RWPE2 (cell line): ENCODE data around the gene CRYZL1.
A peak's percentile ranks its signal among the peaks of the same experiment; 100 is the strongest.

Experiments used
- ATAC-seq: fragments of 200-7000 bp; cut with Tn5 transposase; 3 replicates; pipeline ENCODE4 v1.9.1; 2021; ENCODE audit warnings: low read depth
- DNase-seq: peaks from one replicate; pipeline ENCODE4 v3.0.0-alpha.2; 2020; ENCODE audit warnings: low spot score
- H3K27ac ChIP-seq: fragments of 450-650 bp; 2 replicates; pipeline ENCODE4 v1.5.1; 2017; ENCODE audit warnings: mild to moderate bottlenecking; ENCODE audit not compliant: poor library complexity, severe bottlenecking
- H3K27me3 ChIP-seq: fragments of 250-450 bp; sonication (Bioruptor Pico); 2 replicates; pipeline ENCODE4 v1.5.1; 2021; ENCODE audit warnings: mild to moderate bottlenecking, moderate library complexity; ENCODE audit not compliant: insufficient read depth, poor library complexity, severe bottlenecking
- H3K36me3 ChIP-seq: fragments of 250-450 bp; sonication (Bioruptor Pico); 2 replicates; pipeline ENCODE4 v1.5.1; 2020; ENCODE audit warnings: low read depth, mild to moderate bottlenecking, moderate library complexity
- H3K4me1 ChIP-seq: fragments of 250-450 bp; sonication (Bioruptor Pico); 2 replicates; pipeline ENCODE4 v1.5.1; 2021; ENCODE audit warnings: mild to moderate bottlenecking, moderate library complexity; ENCODE audit not compliant: insufficient read depth, poor library complexity, severe bottlenecking
- H3K4me3 ChIP-seq: fragments of 250-450 bp; sonication (Bioruptor Pico); 2 replicates; pipeline ENCODE4 v1.5.1; 2021; ENCODE audit warnings: mild to moderate bottlenecking, moderate library complexity; ENCODE audit not compliant: severe bottlenecking
- H3K9me3 ChIP-seq: fragments of 250-450 bp; sonication (Bioruptor Pico); 2 replicates; pipeline ENCODE4 v1.5.1; 2021; ENCODE audit warnings: mild to moderate bottlenecking, moderate library complexity; ENCODE audit not compliant: severe bottlenecking
- CTCF ChIP-seq: fragments of 450-650 bp; IDR thresholded peaks from one replicate; pipeline ENCODE4 v1.5.1; 2017; ENCODE audit warnings: mild to moderate bottlenecking, moderate library complexity; ENCODE audit not compliant: poor library complexity, severe bottlenecking

The CRYZL1 gene

DNA sequence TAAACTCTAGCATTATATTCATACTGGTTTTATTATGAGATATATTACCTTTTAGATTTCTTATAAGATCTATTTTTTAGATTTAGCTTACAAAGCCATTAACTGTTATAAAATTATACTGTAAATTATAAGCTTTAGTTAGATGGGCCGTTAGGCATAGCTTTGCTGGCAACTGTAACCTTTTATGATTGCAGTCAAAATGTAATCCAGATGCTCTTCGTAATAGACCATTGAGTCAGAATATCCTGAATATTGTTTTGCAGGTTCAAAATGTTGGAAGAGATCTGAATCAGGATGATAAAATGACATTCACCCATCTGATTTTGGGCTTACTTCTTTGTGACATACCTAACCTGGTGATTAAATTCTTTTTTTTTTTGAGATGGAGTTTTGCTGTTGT lies 21.7 kb upstream of the CRYZL1 start:
- Histone ChIP-seq H3K4me3 (no peak overlapping the region), H3K27ac (no peak overlapping the region), H3K9me3 (peaks cover 8% of the 10 kb centered on the region), H3K36me3 (no peaks in the 10 kb centered on the region), H3K27me3 (no peaks in the 10 kb centered on the region), H3K4me1 (peaks cover 8% of the 10 kb centered on the region)
- ATAC-seq (no peak), DNase-seq (no peak)
- no peak for TF ChIP-seq CTCF

- no peak for TF ChIP-seq CTCF
These were observed 20.5 kb upstream of the CRYZL1 start for GRCh38 chr21:33662046-33662445.

DNA sequence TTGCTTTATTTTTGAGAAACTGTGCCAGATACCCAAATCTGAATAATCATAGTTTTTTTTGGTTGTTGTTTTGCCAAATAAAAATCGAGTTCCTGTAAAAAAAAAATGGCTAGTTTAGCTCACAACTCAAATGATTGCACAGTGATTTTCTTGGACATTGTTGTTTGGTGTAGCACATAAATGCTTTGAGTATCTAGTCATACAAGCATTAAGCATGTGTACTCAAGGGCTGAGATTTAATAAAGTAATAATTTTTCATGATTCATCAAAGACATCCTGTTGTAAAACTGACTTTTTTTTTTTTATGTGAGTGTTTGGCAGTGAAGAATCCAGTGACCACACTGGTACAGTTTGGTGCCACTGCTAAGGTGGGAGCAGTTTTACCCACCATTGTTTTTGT lies 19.6 kb upstream of the CRYZL1 start:
- peak; percentile 57; the same call in 1 of the 3 replicates for ATAC-seq
- DNase-seq, result no peak
- Histone ChIP-seq H3K36me3 (no peaks in the 10 kb centered on the region), H3K27ac (peak overlapping the region; percentile 28), H3K9me3 (peaks cover 8% of the 10 kb centered on the region), H3K4me1 (peaks cover 16% of the 10 kb centered on the region), H3K4me3 (no peak overlapping the region), H3K27me3 (no peaks in the 10 kb centered on the region)
- no peak for TF ChIP-seq CTCF

More at GRCh38 chr21:33662046-33662445, 20.5 kb upstream of the CRYZL1 start:
- H3K36me3 ChIP-seq, result no peaks in the 10 kb centered on the region
- ATAC-seq (no peak), DNase-seq (no peak)
- H3K27ac ChIP-seq, result peak overlapping the region; percentile 28
- no peak overlapping the region for H3K4me3 ChIP-seq
- peaks cover 9% of the 10 kb centered on the region for H3K4me1 ChIP-seq
- no peaks in the 10 kb centered on the region for H3K27me3 ChIP-seq
- H3K9me3 ChIP-seq, result peaks cover 8% of the 10 kb centered on the region

- Histone ChIP-seq H3K4me1 (peaks cover 18% of the 10 kb centered on the region), H3K27me3 (no peaks in the 10 kb centered on the region), H3K4me3 (no peak overlapping the region), H3K27ac (no peak overlapping the region), H3K36me3 (no peaks in the 10 kb centered on the region), H3K9me3 (peaks cover 8% of the 10 kb centered on the region)
- ATAC-seq (no peak), DNase-seq (no peak)
- no peak for TF ChIP-seq CTCF
These were observed 18.9 kb upstream of the CRYZL1 start for GRCh38 chr21:33660406-33660805.

DNA sequence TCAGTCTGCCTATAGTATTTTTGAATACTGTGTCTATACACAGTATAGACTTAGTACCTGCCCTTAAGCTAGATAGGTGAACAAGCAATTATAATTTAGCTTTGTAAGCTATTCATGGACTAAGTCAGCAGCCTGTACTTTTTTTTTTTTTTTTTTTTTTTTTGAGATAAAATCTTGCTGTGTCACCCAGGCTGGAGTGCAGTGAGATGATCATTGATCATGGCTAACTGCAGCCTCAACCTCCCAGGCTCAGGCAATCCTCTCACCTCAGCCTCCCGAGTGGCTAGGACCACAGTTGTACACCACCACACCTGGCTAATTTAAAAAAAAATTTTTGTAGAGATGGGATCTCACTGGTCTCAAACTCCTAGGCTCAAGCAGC lies 18.0 kb upstream of the CRYZL1 start:
- no peak overlapping the region for H3K4me3 ChIP-seq
- H3K27me3 ChIP-seq, result no peaks in the 10 kb centered on the region
- no peak overlapping the region for H3K27ac ChIP-seq
- TF ChIP-seq CTCF, result no peak
- ATAC-seq (no peak), DNase-seq (no peak)
- H3K9me3 ChIP-seq, result peaks cover 8% of the 10 kb centered on the region
- peaks cover 21% of the 10 kb centered on the region for H3K4me1 ChIP-seq
- no peaks in the 10 kb centered on the region for H3K36me3 ChIP-seq
